Activated CD4-positive, alpha-beta T cell treated with anti-CD3 and anti-CD28 coated beads, Interleukin-2, amount 50 U/mL, for 48 hours (primary cell): Measurements from ENCODE around the gene TAGLN2.

ENCODE experiments used
- DNase-seq, 2 experiments: peaks; one replicate each; pipeline ENCODE4 v3.0.0-alpha.2; 2020

TAGLN2 gene

GRCh38 chr1:159868766-159869165 lies 56.5 kb downstream of the TAGLN2 start:
- DNase-seq: no peak
